Ishikawa (cell line): ENCODE data around the gene CEP85.

Experiments used
- CEBPB ChIP-seq: IDR thresholded peaks from 2 replicates; pipeline ENCODE4 v1.6.1; 2012
- CREB1 ChIP-seq: IDR thresholded peaks from 2 replicates; pipeline ENCODE4 v1.6.1; 2012; ENCODE audit warnings: low read depth
- EP300 ChIP-seq: IDR thresholded peaks from 2 replicates; pipeline ENCODE4 v1.6.1; 2012; ENCODE audit warnings: borderline replicate concordance
- NFIC ChIP-seq: IDR thresholded peaks from 2 replicates; pipeline ENCODE4 v1.6.1; 2012
- RAD21 ChIP-seq: IDR thresholded peaks from 2 replicates; pipeline ENCODE4 v1.6.1; 2012; ENCODE audit warnings: low read depth
- TAF1 ChIP-seq: IDR thresholded peaks from 2 replicates; pipeline ENCODE4 v1.6.1; 2012; ENCODE audit warnings: low read depth, mild to moderate bottlenecking
- TEAD4 ChIP-seq: IDR thresholded peaks from 2 replicates; pipeline ENCODE4 v1.6.1; 2012
- YY1 ChIP-seq: IDR thresholded peaks from 2 replicates; pipeline ENCODE4 v1.6.1; 2012; ENCODE audit warnings: low read depth
- TF ChIP-seq, protein P1 (sequence below): IDR thresholded peaks from 2 replicates; pipeline ENCODE4 v1.6.1; 2012
- TF ChIP-seq, protein P2 (sequence below): IDR thresholded peaks from 2 replicates; pipeline ENCODE4 v1.6.1; 2012; ENCODE audit warnings: low read depth, mild to moderate bottlenecking

DNA sequence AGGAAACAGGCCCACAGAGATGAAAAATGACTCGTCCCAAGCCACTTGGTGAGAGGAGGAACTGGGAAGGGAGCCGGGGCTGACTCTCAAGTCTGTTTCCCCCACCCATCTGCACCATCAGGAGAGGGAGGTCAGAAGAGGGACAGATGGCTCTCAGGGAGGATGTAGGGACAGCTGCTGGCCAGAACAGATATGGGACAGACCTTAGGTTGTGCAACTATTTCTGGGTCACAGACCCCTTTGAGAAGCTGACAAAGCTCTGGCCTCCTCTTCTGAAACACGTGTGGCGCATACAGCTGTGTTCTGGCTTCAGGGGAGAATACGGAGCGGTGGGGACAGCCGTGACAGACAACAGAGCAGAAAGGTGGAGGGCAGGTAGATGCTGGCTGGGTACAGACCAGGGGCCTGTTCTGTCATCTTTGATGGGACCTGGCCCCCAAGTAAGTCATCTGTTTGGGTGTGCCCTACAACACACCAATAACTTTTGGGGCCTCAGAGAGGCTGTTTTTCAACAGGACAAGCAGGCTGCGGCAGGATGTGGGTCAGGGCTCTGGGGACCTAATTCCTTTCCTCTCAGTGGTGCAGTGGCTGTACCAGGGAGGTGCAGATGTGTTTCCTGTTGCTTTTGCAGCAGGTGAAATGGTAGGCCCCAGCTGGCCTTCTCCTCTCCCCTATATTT lies 53.2 kb downstream of the CEP85 start:
- TF ChIP-seq, protein P1, sequence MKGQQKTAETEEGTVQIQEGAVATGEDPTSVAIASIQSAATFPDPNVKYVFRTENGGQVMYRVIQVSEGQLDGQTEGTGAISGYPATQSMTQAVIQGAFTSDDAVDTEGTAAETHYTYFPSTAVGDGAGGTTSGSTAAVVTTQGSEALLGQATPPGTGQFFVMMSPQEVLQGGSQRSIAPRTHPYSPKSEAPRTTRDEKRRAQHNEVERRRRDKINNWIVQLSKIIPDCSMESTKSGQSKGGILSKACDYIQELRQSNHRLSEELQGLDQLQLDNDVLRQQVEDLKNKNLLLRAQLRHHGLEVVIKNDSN, result no peak
- no peak for TF ChIP-seq EP300
- TF ChIP-seq CEBPB, result no peak
- TF ChIP-seq YY1, result no peak
- TF ChIP-seq RAD21, result no peak
- TF ChIP-seq TEAD4, result no peak
- TF ChIP-seq, protein P2, sequence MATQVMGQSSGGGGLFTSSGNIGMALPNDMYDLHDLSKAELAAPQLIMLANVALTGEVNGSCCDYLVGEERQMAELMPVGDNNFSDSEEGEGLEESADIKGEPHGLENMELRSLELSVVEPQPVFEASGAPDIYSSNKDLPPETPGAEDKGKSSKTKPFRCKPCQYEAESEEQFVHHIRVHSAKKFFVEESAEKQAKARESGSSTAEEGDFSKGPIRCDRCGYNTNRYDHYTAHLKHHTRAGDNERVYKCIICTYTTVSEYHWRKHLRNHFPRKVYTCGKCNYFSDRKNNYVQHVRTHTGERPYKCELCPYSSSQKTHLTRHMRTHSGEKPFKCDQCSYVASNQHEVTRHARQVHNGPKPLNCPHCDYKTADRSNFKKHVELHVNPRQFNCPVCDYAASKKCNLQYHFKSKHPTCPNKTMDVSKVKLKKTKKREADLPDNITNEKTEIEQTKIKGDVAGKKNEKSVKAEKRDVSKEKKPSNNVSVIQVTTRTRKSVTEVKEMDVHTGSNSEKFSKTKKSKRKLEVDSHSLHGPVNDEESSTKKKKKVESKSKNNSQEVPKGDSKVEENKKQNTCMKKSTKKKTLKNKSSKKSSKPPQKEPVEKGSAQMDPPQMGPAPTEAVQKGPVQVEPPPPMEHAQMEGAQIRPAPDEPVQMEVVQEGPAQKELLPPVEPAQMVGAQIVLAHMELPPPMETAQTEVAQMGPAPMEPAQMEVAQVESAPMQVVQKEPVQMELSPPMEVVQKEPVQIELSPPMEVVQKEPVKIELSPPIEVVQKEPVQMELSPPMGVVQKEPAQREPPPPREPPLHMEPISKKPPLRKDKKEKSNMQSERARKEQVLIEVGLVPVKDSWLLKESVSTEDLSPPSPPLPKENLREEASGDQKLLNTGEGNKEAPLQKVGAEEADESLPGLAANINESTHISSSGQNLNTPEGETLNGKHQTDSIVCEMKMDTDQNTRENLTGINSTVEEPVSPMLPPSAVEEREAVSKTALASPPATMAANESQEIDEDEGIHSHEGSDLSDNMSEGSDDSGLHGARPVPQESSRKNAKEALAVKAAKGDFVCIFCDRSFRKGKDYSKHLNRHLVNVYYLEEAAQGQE, result no peak
- TF ChIP-seq CREB1, result no peak
- no peak for TF ChIP-seq NFIC
- no peak for TF ChIP-seq TAF1
